ENCODE data around the gene SHLD3. TPM values are rescaled to one million over a fixed set of nuclear protein-coding genes. Genes with fewer than 3 reads are reported as not detected.

SHLD3 gene
- polyA plus RNA-seq, 3 donors, result 2.0 to 4.9 (median 2.6) TPM

- Histone ChIP-seq H3K27me3 (ENCODE audit: control insufficient read depth in 2 of 2, insufficient read depth in 2 of 2, low read length in 2 of 2) (no peaks in the 10 kb centered on the region), H4K20me1 (ENCODE audit: insufficient read depth, low read length) (no peaks in the 10 kb centered on the region), H3K79me2 (ENCODE audit: insufficient read depth, low read length) (no peaks in the 10 kb centered on the region), H3K27ac (ENCODE audit: low read depth in 1 of 2, low read length in 2 of 2) (no peak overlapping the region), H3K4me1 (ENCODE audit: control insufficient read depth in 1 of 2, insufficient read depth in 2 of 2, low read length in 2 of 2) (no peaks in the 10 kb centered on the region), H3K4me2 (replicated peaks; ENCODE audit: extremely low read depth, low read length, poor library complexity, severe bottlenecking) (no peak overlapping the region), H2AFZ (ENCODE audit: insufficient read depth, low read depth, low read length, poor library complexity, severe bottlenecking) (no peak overlapping the region), H3K36me3 (replicated peaks in 1 of 2; ENCODE audit: control insufficient read depth in 1 of 2, insufficient read depth in 2 of 2, low read length in 2 of 2) (peaks cover 31 to 72% of the 10 kb centered on the region in 2 donors), H3K9me3 (replicated peaks in 1 of 2; ENCODE audit: control insufficient read depth in 1 of 2, insufficient read depth in 1 of 2, low read length in 2 of 2) (no peaks in the 10 kb centered on the region), H3K9ac (ENCODE audit: insufficient read depth, low read length, poor library complexity, severe bottlenecking) (no peak overlapping the region), H3K4me3 (replicated peaks in 1 of 3; ENCODE audit: low read depth in 2 of 3, low read length in 3 of 3) (no peak overlapping the region)
- no peak for DNase-seq
- Mint-ChIP-seq H3K4me3 (no peak overlapping the region), H3K9me3 (peaks cover 0 to 6% (median 0%) of the 10 kb centered on the region in 7 donors), H3K27ac (no peak overlapping the region), H3K27me3 (ENCODE audit: low read depth in 3 of 3) (no peaks in the 10 kb centered on the region), H3K4me1 (no peaks in the 10 kb centered on the region), H3K36me3 (peaks cover 56 to 81% of the 10 kb centered on the region in 2 donors)
- 100% methylated on average over 1 of the region's 4 CpGs for WGBS (ENCODE audit: insufficient coverage)
- intact Hi-C loops (cut with micrococcal nuclease), result no loop called here
- TF ChIP-seq CTCF (IDR thresholded peaks at IDR 0.05), result no peak
Observed at GRCh38 chr5:65640240-65640639, 15.4 kb downstream of the SHLD3 start.

GRCh38 chr5:65646938-65647337 is 22.1 kb downstream of the SHLD3 start:
- H3K27me3 Mint-ChIP-seq (ENCODE audit: low read depth in 3 of 3), result no peaks in the 10 kb centered on the region
- H4K20me1 ChIP-seq (ENCODE audit: insufficient read depth, low read length), result no peaks in the 10 kb centered on the region
- no peak overlapping the region for H3K27ac ChIP-seq (ENCODE audit: low read depth in 1 of 2, low read length in 2 of 2)
- no peak overlapping the region for H3K4me3 Mint-ChIP-seq
- no peaks in the 10 kb centered on the region for H3K4me1 Mint-ChIP-seq
- H3K36me3 Mint-ChIP-seq, result peaks cover 47 to 71% of the 10 kb centered on the region in 2 donors
- no peak for DNase-seq
- no peak overlapping the region for H3K4me2 ChIP-seq (replicated peaks; ENCODE audit: extremely low read depth, low read length, poor library complexity, severe bottlenecking)
- H3K4me3 ChIP-seq (replicated peaks in 1 of 3; ENCODE audit: low read depth in 2 of 3, low read length in 3 of 3), result no peak overlapping the region
- no peak for TF ChIP-seq CTCF (IDR thresholded peaks at IDR 0.05)
- H3K4me1 ChIP-seq (ENCODE audit: control insufficient read depth in 1 of 2, insufficient read depth in 2 of 2, low read length in 2 of 2), result no peaks in the 10 kb centered on the region
- no peaks in the 10 kb centered on the region for H3K9me3 ChIP-seq (replicated peaks in 1 of 2; ENCODE audit: control insufficient read depth in 1 of 2, insufficient read depth in 1 of 2, low read length in 2 of 2)
- H3K27me3 ChIP-seq (ENCODE audit: control insufficient read depth in 2 of 2, insufficient read depth in 2 of 2, low read length in 2 of 2), result no peaks in the 10 kb centered on the region
- no peak overlapping the region for H3K9ac ChIP-seq (ENCODE audit: insufficient read depth, low read length, poor library complexity, severe bottlenecking)
- H2AFZ ChIP-seq (ENCODE audit: insufficient read depth, low read depth, low read length, poor library complexity, severe bottlenecking), result no peak overlapping the region
- peak overlapping the region in 1 of 7 donors; percentile 73 for H3K27ac Mint-ChIP-seq
- no CpG with 5 or more reads among the region's 2 CpGs for WGBS (ENCODE audit: insufficient coverage)
- intact Hi-C loops (cut with micrococcal nuclease), result no loop called here
- peaks cover 31 to 60% of the 10 kb centered on the region in 2 donors for H3K36me3 ChIP-seq (replicated peaks in 1 of 2; ENCODE audit: control insufficient read depth in 1 of 2, insufficient read depth in 2 of 2, low read length in 2 of 2)
- H3K9me3 Mint-ChIP-seq, result no peaks in the 10 kb centered on the region
- H3K79me2 ChIP-seq (ENCODE audit: insufficient read depth, low read length), result no peaks in the 10 kb centered on the region
